Ishikawa (cell line): Measurements from ENCODE around the gene SIX5.

ENCODE experiments used
- EP300 ChIP-seq: IDR thresholded peaks from 2 replicates; pipeline ENCODE4 v1.6.1; 2012; ENCODE audit warnings: borderline replicate concordance
- MAX ChIP-seq: IDR thresholded peaks from 2 replicates; pipeline ENCODE4 v1.6.1; 2012
- NFIC ChIP-seq: IDR thresholded peaks from 2 replicates; pipeline ENCODE4 v1.6.1; 2012
- RAD21 ChIP-seq: IDR thresholded peaks from 2 replicates; pipeline ENCODE4 v1.6.1; 2012; ENCODE audit warnings: low read depth
- REST ChIP-seq: IDR thresholded peaks from 2 replicates; pipeline ENCODE4 v1.6.1; 2012; ENCODE audit warnings: low read depth, mild to moderate bottlenecking
- TAF1 ChIP-seq: IDR thresholded peaks from 2 replicates; pipeline ENCODE4 v1.6.1; 2012; ENCODE audit warnings: low read depth, mild to moderate bottlenecking
- TEAD4 ChIP-seq: IDR thresholded peaks from 2 replicates; pipeline ENCODE4 v1.6.1; 2012
- ZBTB7A ChIP-seq: IDR thresholded peaks from 2 replicates; pipeline ENCODE4 v1.6.1; 2012; ENCODE audit warnings: low read depth

GRCh38 chr19:45793876-45794275 lies 24.8 kb upstream of the SIX5 start:
- no peak for TF ChIP-seq ZBTB7A
- no peak for TF ChIP-seq MAX
- no peak for TF ChIP-seq REST
- TF ChIP-seq NFIC = no peak
- no peak for TF ChIP-seq EP300
- no peak for TF ChIP-seq RAD21
- TF ChIP-seq TAF1 = no peak
- TF ChIP-seq TEAD4 = no peak
